Lower leg skin (tissue), 4 donors: Measurements from ENCODE around the gene LRRC23. TPM values are rescaled to one million over a fixed set of nuclear protein-coding genes. Genes with fewer than 3 reads are reported as not detected.

Source experiments
- DNase-seq, 2 donors: peaks; one replicate each; pipeline ENCODE4 v3.0.0-alpha.2; 2019; ENCODE audit warnings: low spot score in 2 of 2
- H3K4me3 ChIP-seq: fragments of 200-600 bp; sonication (generic); 2 replicates; pipeline ENCODE4 v1.5.1; 2017; ENCODE audit warnings: mild to moderate bottlenecking, low read depth; ENCODE audit not compliant: poor library complexity, severe bottlenecking
- POLR2A ChIP-seq, 2 donors: fragments of 450-650 bp; IDR thresholded peaks; one replicate each; pipeline ENCODE4 v1.6.1; 2016 to 2017; ENCODE audit warnings: antibody characterized with exemption in 2 of 2, mild to moderate bottlenecking in 1 of 2, moderate library complexity in 1 of 2
- WGBS, 2 donors: methylation state at CpG; one replicate each; pipeline ENCODE4 v1.1.5; 2018; 5-methylcytosine and 5-hydroxymethylcytosine counted together
- intact Hi-C: fragments of 100-400 bp; cut with DNase I; formaldehyde crosslinking; loops from one replicate; pipeline ENCODE4 v1.15.0; 2023; ENCODE audit warnings: low total_unique reads
- total RNA-seq, 4 donors: library from RNA; depleted of rRNA; stranded (reverse); fragments of >200 nt; gene quantifications; one replicate each; pipeline ENCODE4 v1.1.0, GENCODE V29; 2016
- TF ChIP-seq, protein P1 (sequence below), 3 donors: fragments of 450-650 bp; IDR thresholded peaks; one replicate each; pipeline ENCODE4 v1.5.1; 2016; ENCODE audit warnings: antibody characterized with exemption in 3 of 3, mild to moderate bottlenecking in 3 of 3, moderate library complexity in 2 of 3

The LRRC23 gene
- total RNA-seq, 4 donors from 2014 or later = 6.4 to 11.5 (median 8.2) TPM

DNA sequence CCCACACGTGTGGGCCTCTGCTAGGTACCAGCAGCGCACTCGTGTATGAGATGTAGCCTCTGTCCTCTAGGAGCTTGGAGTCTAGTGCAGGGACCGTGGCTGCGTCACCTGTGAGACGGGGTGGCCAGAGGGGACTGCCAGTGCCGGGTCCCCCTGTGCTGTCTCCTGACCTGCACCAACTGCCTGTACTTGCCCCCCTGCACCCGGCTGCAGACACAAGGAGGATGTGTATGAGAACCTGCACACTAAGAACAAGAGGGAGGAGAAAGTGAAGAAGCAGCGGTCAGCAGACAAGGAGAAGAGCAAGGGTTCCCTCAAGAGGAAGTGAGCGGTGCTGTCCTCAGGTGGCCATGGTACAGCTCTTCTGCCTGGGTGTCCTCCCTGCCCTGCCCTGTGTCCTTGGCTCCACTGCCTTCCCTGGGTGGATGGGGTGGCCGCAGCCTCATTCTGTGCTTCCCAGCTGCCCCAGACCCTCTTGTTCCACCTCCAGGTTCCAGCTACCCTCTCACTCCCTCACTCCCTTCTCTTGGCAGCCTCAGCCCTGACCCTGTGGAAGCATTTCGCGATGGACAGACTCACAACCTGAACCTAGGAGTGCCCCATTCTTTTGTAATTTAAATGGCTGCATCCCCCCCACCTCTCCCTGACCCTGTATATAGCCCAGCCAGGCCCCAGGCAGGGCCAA, 56.1 kb downstream of the LRRC23 start:
- TF ChIP-seq, protein P1, sequence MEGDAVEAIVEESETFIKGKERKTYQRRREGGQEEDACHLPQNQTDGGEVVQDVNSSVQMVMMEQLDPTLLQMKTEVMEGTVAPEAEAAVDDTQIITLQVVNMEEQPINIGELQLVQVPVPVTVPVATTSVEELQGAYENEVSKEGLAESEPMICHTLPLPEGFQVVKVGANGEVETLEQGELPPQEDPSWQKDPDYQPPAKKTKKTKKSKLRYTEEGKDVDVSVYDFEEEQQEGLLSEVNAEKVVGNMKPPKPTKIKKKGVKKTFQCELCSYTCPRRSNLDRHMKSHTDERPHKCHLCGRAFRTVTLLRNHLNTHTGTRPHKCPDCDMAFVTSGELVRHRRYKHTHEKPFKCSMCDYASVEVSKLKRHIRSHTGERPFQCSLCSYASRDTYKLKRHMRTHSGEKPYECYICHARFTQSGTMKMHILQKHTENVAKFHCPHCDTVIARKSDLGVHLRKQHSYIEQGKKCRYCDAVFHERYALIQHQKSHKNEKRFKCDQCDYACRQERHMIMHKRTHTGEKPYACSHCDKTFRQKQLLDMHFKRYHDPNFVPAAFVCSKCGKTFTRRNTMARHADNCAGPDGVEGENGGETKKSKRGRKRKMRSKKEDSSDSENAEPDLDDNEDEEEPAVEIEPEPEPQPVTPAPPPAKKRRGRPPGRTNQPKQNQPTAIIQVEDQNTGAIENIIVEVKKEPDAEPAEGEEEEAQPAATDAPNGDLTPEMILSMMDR (IDR thresholded peaks at IDR 0.05) = no peak
- no peak for TF ChIP-seq POLR2A (IDR thresholded peaks at IDR 0.05)
- intact Hi-C loops = loop anchor here (10.0 kb wide), 1 partner anchor 86 kb away; the partner anchor contains the start of gene SPSB2
- H3K4me3 ChIP-seq = no peak overlapping the region
- no peak for DNase-seq
- WGBS, 2 donors = 69% methylated on average over 13 of the region's 13 CpGs

DNA sequence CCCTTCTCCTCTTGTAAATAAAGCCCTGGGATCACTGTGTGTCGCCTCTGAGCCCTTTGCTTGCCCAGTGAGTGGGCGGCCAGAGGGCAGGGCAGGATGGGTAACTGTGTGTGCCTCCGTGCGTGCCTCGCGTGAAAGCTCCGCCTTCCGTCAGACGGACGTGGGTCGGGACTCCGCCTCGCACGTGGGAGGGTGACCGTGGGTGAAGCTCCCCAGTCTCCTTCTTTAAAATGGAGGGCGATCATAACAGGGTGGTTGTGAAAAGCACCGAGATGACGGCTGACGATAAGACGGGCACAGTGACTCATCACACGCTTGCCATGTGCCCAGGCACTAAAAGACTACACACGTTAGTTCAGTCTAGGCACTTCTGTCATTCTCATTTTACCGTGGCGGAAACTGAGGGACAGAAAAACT, 56.7 kb downstream of the LRRC23 start:
- DNase-seq = peak in 1 of 2 donors; percentile 95
- no peak overlapping the region for H3K4me3 ChIP-seq
- TF ChIP-seq POLR2A (IDR thresholded peaks at IDR 0.05) = no peak
- TF ChIP-seq, protein P1 (IDR thresholded peaks at IDR 0.05) = no peak
- intact Hi-C loops = loop anchor here (10.0 kb wide), 1 partner anchor 86 kb away; the partner anchor contains the start of gene SPSB2
- WGBS, 2 donors = 11 to 27% methylated on average over 14 to 24 of the region's 24 CpGs

DNA sequence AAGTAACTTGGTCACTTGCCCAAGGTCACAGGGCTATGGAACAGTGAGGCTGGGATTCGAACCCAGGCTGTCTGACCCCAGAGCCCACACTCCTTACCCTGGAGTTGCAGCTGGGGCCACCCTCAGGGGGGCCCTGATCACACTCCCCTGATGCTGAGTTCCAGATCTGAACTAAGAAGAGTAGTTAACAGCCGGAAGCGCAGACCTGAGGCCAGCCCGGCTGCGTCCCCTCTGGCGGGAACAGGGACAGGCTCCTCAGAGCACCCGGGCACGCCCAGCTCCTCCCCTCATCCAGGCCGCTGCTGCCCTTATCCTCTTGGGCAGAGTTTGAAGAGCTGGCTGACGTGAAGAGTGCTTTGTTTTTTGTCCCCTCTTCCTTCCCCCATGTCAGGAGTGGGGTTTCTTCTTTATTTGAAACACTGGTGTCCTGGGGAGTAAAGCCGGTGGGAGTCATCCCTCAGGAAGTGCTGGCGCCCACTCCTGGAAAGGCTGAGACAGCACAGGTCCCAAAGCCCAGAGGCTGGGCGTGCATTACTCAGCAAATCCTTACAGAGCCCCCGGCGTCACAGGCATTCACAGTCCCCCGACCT, 57.2 kb downstream of the LRRC23 start:
- WGBS, 2 donors = 4 to 7% methylated on average over 12 to 15 of the region's 16 CpGs
- no peak for TF ChIP-seq POLR2A (IDR thresholded peaks at IDR 0.05)
- TF ChIP-seq, protein P1 (IDR thresholded peaks at IDR 0.05) = no peak
- no peak overlapping the region for H3K4me3 ChIP-seq
- intact Hi-C loops = loop anchor here (10.0 kb wide), 1 partner anchor 87 kb away; the partner anchor contains the start of gene SPSB2
- DNase-seq = peak in 1 of 2 donors; percentile 92

GRCh38 chr12:6962285-6963015, 57.8 kb downstream of the LRRC23 start:
- no peak overlapping the region for H3K4me3 ChIP-seq
- 42 to 43% methylated on average over 16 to 20 of the region's 25 CpGs for WGBS, 2 donors
- intact Hi-C loops = loop anchor here (10.0 kb wide), 1 partner anchor 88 kb away; the partner anchor contains the start of gene SPSB2
- TF ChIP-seq, protein P1 (IDR thresholded peaks at IDR 0.05) = no peak
- no peak for TF ChIP-seq POLR2A (IDR thresholded peaks at IDR 0.05)
- DNase-seq = no peak

DNA sequence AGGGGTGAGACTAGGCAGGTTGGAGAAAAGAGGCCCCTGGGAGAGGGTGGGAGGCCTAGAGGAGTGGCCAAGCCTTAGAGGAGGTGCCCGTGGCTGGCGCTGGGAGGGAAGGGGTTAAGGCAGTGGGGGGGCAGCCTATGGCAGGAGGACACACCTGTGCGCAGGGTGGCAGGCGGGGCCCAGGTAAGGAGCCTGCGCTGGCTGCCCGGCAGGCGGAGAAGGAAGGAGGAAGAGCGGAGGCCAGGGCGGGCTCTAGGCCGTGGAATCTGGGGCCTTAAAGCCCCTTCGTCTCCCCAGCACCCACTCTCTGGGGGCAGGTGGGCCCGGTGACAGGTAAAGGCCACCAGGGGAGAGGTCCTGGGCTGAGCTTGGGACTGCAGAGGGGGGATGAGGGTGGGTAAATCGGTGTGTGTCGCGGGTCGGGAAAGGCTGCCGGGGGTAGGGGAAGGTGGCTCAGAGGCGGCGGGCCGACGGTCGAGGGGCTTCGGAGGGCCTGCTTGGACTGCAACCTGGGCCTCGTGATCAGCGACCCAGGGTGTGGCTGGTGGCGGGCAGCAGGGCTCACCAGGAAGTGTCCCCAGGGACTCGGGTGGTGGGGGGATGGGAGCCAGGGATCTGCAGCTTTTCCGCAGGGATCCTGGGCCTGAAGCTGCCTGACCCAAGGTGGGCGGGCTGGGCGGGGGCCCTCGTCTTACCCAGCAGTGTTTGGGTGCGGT, 58.6 kb downstream of the LRRC23 start:
- intact Hi-C loops = loop anchor here (10.0 kb wide), 1 partner anchor 88 kb away; the partner anchor contains the start of gene SPSB2
- peak in 1 of 2 donors; percentile 93 for DNase-seq
- TF ChIP-seq POLR2A (IDR thresholded peaks at IDR 0.05) = no peak
- TF ChIP-seq, protein P1 (IDR thresholded peaks at IDR 0.05) = no peak
- H3K4me3 ChIP-seq = peak overlapping the region; percentile 45
- WGBS, 2 donors = 46 to 63% methylated on average over 27 to 28 of the region's 32 CpGs
